Transverse colon (tissue), 4 donors: ENCODE measurements around the gene EXOSC10.

Experiments
- CTCF ChIP-seq, 5 experiments: fragments of 200-600 bp in 3 of 5; fragments of 450-650 bp in 2 of 5; sonication (generic) in 3 of 5; IDR thresholded peaks; 1 replicate in 2 of 5; 2 replicates in 3 of 5; pipeline ENCODE4 v1.5.1; 2016 to 2017; ENCODE audit warnings: antibody characterized with exemption in 5 of 5, inconsistent platforms in 3 of 5, mild to moderate bottlenecking in 2 of 5, moderate library complexity in 1 of 5
- POLR2A ChIP-seq: fragments of 450-650 bp; IDR thresholded peaks from one replicate; pipeline ENCODE4 v1.6.1; 2016; ENCODE audit warnings: antibody characterized with exemption, mild to moderate bottlenecking, moderate library complexity
- POLR2AphosphoS5 ChIP-seq, 3 donors: sonication (generic); formaldehyde crosslinking; IDR thresholded peaks; one replicate each; pipeline ENCODE4 v1.6.1; 2016; ENCODE audit warnings: antibody characterized with exemption in 3 of 3

- TF ChIP-seq CTCF (IDR thresholded peaks at IDR 0.05): no peak
- no peak for TF ChIP-seq POLR2A
- TF ChIP-seq POLR2AphosphoS5 (IDR thresholded peaks at IDR 0.05): no peak
Observed at GRCh38 chr1:11107599-11107998, 7.9 kb upstream of the EXOSC10 start.
